GM18508 (cell line): Measurements from ENCODE around the gene SBF1.
"Not testable (repeated sequence)": the region's sequence is repeated elsewhere in the genome, so short reads cannot be mapped to it uniquely, and the experiment has no call there.

ENCODE experiments used
- ATAC-seq: cut with Tn5 transposase; IDR thresholded peaks from one replicate; pipeline ENCODE4 v1.9.1; 2021; ENCODE audit warnings: moderate number of reproducible peaks; ENCODE audit not compliant: insufficient read depth, unreplicated experiment

The SBF1 gene

DNA sequence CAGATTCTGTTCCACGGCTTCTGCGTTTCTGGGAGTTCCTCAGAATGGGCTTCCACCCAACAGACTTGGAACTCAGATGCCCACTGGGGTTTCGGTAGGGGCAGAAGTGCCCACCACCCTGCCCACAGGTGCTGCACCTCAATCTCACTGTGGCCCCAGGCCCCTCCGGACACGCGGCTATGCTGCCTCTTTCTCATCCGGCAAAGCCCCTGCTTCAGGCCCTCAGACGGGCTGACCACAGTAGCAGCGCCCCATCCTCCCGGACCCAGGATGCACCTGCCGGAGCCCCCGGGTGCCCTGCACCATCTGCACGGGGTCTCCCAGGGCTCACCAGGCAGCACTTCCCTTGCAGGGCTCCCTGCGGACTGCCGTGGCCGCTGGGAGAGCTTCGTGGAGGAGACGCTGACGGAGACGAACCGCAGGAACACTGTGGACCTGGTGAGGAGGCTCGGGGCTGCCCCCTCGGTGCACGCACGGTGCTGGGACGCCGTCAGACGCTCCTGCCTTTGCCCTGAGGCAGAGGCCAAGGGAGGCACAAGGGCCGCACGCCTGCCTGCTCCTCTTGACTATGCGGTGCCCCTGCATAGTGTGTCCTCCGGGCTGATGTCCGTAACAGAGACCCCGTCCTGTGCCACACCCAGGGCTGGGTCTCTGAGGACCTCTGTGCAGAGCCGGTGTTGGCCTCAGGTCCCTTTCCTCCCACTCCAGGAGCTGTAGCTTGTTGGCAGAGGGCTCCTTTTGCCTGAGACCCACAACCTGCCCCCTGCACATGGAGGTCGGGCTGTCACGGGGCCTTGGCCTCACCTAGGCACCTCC, 38.6 kb downstream of the SBF1 start:
- ATAC-seq: no peak

DNA sequence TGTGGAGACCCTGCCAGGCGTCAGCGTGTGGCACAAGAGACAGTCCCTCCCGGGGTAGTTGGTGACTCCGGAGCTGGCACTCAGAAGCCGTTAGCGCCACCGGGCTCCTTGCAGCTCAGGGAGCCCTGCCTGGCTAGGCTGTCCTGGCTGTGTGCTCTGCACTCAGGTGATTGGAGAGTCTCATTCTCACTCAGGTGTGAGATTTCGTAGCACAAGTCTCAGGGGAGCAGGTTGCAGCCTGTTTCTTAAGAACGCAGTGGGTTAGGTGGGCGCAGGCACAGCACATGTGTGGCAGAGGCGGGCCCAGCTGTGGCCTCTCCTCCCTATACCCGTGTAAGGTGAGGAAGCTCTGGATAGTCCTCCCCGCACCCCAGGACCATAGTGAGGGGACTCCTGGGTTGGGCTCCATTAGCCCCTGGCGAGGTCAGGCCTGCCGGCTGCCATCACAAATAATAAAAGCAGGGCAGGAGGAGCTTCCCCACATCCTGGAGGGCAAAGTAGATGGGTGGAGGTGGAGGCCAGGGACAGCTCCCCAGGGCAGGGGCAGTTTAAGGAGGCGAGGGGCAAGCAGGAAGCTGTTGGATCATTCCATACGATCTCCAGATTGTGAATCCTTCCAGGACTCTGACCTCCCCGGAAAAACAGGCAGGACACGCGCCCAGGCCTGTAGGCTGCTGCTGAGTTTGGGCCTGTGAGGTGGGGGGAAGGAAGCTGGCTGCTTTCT, 39.4 kb downstream of the SBF1 start:
- no peak for ATAC-seq

DNA sequence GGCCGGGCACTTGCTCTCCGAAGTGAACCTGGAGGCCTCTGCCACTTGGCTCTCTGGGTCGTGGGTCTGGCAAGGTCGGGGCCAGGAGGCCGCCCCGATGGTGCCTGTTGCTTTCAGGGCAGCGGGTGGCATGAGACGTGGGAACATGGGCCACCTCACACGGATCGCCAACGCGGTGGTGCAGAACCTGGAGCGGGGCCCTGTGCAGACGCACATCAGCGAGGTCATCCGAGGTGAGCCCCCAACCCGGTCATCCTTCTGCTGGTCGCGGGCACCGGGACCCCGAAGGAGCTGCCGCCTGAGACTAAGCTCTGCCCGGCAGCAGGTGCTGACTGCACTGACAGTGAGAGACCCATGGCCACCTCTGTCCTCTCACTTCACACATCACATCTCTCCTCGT, 40.0 kb downstream of the SBF1 start:
- no peak for ATAC-seq

DNA sequence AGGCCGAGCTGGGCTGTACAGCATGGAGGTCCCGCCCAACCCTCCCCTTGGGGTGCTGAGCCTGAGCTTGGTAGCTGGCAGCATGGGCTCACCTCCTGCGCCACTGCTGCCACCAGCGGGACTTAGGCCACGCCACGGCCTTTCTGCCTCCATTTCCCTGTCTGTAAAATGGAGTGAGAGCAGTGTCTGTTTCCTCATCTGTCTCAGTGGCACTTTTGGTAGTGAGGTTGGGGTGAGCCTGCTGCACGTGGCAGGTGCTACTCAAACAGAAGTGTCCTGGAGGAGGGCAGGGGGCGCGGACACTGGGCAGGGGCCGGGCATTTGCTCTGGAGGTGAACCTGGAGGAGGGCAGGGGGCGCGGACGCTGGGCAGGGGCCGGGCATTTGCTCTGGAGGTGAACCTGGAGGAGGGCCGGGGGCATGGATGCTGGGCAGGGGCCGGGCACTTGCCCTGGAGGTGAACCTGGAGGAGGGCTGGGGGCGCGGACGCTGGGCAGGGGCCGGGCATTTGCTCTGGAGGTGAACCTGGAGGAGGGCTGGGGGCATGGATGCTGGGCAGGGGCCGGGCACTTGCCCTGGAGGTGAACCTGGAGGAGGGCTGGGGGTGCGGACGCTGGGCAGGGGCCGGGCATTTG, 41.8 kb downstream of the SBF1 start:
- ATAC-seq: not testable (repeated sequence)

DNA sequence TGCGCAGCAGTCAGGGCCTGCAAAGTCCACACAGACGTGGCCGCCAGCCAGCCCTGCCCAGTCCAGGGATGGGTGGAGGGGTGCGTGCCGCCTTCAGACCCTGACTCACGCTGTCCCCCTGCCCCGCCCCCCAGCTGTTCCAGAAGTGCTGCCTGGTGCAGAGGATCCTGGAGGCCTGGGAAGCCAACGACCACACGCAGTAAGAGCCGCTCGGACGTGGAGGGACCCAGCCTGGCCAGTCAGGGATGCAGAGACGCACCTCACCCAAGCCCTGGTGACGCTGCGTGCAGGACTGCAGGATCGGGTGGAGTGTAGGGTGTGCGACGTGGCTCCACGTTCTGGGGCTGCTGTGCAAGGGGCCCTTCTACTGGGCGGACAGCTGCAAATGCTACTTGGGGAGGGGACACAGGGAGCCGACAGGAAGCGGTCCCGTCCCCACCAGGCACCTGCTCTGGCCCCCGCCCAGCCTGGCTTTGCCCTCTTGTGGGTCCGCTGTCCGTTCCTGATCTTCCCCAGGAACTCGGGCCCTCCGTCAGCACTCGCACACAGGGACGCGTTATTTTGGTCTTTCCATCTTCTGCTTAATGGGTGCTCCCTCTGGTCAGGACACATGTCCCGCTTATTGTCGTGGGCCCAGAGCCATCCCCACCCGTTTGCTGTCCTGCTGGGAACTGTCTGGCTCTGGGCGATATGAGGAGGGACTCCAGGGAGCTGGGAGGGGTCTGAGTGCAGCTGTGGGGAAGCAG, 42.5 kb downstream of the SBF1 start:
- no peak for ATAC-seq

DNA sequence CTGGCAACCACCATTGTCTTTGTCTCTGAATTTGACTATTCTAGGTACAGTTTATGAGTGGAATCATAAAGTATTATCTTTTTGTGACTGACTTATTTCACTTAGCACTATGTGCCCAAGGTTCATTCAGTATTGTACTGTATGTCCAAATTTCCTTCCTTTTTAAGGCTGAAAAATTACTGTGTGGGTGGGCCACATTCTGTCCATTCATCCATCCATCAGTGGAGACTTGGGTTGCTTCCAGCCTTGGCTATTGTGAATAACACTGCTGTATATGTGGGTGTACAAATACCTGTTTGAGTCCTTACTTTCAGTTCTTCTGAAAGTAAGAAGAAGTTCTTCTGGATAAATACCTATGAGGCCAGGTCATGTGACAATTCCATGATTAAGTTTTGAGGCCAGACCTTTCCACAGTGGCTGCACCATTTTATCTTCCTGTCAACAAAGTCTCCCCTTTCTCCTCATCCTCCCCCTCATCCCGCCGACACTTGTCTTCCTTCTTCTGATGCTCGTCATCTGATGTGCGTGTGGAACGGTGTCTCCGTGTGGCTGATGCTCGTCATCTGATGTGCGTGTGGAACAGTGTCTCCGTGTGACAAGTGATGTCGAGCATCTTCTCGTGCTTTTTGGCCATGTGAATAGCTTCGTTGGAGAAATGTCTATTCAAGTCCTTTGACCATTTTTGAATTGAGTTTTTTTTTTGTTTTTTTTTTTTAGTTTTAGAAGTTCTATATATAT, 49.5 kb downstream of the SBF1 start:
- ATAC-seq: no peak

DNA sequence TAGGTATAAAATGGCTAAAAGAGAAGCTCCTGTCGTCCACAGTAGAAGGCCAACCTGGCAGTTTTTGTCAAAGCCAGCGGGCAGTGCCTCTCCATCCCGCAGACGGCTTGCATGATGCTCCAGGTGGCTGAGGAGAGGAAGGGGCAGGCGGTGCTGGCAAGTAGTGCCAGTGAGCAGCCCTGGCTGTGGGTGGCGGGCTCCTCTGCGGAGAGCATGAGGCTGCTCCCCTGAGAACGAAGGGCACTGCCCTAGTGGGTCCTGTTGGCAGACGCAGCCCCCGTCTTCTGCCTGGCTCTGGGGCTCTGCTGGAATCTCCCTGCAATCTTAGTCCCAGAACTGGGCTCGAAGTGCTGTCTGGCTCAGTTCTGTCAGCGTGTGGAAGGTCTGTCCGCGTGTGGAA, 50.9 kb downstream of the SBF1 start:
- ATAC-seq: no peak

DNA sequence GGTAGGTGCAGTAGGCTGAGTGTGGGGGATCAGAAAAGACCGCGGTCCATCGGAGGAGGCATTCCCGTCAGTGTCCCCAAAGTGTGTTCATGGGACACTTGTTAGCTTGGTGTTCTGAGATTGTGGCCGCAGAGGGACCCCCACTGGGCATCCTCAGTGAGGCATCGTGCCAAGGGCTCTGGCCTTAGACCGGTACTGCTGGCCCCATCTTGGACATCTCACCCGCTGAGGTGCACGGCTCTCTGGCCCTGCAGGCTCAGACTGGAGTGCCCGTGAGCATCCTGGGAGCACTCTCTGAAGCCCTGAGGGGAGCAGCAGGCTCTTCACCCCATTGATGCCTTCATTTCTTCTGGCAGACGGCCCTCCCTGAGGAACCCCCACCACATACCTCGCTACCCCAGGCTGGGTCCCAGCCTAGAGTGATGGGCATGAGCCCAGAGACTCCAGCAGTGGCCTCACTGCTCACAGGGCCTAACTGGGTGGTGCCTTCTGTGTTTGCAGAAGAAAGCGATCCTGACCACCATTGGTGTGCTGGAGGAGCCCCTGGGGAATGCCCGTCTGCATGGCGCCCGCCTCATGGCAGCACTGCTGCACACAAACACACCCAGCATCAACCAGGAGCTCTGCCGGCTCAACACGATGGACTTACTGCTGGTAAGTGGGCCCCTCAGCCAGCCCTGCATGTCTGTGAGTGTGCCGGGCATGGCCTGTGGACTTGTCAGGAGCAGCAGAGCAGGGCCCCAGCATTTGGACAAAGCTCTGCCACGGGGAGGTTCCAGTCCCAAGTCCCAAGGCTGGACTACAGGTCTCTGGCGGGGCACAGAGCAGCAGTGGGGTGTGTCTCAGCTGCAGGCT, 51.6 kb downstream of the SBF1 start:
- no peak for ATAC-seq

DNA sequence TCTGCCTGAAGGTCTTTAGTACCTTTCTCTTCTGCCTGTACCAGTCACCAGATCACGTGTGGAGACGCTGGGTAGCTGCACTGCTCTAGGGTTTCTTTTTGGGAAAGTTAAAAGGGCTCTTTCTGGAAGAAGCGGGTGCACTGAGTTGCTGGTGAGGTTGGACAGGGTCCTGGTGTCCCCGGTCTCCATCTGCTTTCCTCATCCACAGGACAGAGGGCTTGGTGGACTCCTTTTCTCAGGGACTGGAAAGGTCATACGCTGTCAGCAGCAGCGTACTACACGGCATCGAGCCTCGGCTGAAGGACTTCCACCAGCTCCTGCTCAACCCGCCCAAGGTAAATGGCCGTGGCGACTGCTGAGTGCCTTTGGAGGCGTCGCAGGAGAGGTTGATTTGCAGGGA, 52.8 kb downstream of the SBF1 start:
- no peak for ATAC-seq

DNA sequence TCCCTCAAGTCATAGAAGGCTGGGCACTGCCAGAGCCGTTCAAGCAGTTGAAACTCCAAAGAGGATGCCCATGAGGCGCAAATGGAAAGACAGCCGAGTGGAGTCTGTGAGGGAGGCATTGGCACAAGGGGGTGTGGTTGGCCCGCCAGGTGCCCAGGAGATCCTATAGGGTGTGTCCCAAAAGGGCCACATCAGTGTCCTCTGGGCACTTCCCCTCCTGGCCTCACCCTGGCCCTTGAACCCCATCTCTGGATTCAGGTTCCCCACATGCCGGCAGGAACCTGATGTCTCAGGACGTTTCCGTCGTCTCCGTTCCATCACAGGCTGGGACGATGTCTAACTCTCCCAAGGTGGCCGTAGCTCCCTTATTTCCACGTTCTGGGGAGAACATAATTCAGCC, 54.3 kb downstream of the SBF1 start:
- ATAC-seq: no peak

DNA sequence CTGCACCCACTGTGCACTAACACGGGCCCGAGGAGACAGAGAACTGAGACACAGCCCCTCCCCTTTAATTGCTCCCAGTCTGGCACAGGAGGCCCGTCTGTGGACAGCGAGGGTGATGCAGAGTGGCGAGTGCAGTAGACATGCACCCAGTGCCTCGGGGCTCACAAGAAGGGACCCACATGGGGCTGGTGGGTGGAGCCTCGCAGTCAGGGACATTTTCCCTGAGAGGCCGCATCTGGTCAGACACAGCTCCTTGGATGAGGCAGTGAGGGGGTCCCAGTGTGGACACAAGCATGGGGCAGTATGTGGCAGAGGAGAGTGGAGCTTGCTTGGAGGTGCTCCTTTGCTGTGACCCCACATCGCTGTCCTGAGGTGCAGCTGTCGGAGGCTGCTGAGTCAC, 54.8 kb downstream of the SBF1 start:
- no peak for ATAC-seq

DNA sequence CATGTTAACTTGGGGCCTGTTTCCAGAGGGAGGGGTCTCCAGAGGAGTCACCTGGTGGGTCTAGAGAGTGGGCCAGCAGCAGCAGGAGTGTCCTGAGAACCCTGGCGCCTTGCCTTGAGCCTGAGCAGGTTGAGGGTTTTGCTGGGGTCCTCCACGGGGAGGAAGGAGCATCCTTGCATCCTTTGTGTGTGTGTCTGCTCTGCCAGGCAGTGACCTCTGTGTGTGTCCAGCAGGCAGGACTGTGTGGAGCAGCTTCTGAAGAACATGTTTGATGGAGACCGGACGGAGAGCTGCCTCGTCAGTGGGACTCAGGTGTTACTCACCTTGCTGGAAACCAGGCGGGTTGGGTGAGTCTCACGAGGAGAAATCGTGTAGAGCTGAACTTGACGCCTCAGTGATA, 55.7 kb downstream of the SBF1 start:
- no peak for ATAC-seq

DNA sequence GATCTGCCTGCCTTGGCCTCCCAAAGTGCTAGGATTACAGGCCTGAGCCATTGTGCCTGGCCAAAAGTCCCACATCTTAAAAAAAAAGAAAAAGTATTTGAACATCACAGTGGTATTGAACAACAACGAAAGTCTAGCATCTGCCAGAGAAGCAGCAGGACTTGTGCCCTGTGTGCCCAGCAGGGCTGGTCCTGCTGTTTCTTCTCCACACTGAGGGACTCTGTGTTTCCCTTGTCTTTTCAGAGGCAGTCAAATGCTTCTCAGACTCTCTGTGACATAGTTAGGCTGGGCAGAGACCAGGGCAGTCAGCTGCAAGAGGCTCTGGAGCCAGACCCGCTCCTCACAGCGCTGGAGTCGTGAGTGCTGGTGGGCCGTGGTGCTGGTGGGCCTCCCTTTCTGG, 56.2 kb downstream of the SBF1 start:
- no peak for ATAC-seq

DNA sequence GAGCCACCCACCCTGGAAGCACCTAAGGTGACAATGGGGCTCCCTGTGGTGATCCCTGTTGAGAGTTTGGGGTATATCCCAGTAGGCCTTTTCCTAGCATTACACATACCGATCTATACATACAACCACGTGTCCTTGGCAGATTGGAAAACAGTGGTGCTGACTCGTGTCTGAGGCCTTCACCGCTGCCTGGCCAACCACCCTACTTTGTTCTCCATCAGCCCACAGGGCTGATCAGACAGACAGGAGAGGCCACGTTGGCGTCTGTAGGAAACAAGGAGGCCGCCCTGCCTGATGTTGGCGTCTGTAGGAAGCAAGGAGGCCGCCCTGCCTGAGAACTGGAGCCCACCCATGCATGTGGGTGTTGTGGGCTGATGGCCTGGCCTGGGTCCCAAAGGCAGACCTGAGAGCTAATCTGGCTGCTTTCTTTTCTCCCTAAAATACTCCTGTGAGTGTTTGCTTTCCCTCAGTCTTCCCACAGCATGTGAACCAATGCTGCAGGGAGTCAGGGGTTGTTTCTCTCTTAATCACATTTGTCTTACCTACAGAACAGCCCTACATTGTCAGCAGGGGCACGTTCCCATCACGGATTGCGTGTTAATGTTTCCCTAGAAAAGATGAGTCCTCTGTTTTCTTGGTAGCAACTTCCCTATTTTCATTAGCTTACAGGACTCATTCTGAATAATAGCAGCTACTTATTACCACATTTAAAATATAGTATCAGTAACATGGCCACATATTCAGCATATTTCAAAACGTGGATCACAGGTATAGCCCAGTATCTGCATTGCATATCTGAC, 57.2 kb downstream of the SBF1 start:
- no peak for ATAC-seq

DNA sequence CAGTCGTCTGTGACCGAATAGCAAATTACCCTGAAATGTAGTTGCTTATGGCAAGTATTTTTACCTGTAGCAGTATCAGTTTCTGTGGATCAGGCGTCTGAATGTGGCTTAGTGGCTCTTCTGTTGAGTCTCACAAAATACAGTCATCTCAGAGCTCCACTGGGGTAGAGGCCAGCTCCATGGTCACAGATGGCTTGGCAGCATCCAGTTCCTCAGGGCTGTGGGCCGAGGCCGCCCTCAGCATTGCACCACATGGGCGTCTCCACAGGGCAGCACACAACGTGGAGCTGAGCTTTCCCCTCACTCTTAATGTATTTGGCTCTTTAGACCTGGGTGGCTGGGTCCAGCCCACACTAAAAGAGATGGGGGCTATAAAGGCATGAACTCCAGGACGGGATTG, 57.8 kb downstream of the SBF1 start:
- no peak for ATAC-seq

DNA sequence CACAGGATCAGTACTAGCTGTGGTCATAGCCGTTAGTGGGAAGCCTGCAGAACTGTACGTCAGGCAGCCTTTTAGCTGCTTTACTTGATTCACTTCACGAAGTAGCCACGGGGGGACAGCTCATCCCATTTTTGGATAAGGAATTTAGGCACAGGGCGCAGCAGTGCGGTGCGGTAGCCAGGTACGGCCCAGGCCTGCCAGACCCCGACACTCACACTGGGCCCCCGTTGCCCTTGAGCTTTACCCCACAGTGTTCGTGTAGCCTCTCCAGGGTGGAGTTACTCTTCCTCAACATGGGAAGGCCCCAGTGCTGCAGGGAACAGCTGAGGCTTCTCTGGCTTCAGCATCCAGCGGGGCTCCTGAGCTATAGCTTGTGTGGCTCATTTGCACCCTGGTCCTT, 59.4 kb downstream of the SBF1 start:
- no peak for ATAC-seq

DNA sequence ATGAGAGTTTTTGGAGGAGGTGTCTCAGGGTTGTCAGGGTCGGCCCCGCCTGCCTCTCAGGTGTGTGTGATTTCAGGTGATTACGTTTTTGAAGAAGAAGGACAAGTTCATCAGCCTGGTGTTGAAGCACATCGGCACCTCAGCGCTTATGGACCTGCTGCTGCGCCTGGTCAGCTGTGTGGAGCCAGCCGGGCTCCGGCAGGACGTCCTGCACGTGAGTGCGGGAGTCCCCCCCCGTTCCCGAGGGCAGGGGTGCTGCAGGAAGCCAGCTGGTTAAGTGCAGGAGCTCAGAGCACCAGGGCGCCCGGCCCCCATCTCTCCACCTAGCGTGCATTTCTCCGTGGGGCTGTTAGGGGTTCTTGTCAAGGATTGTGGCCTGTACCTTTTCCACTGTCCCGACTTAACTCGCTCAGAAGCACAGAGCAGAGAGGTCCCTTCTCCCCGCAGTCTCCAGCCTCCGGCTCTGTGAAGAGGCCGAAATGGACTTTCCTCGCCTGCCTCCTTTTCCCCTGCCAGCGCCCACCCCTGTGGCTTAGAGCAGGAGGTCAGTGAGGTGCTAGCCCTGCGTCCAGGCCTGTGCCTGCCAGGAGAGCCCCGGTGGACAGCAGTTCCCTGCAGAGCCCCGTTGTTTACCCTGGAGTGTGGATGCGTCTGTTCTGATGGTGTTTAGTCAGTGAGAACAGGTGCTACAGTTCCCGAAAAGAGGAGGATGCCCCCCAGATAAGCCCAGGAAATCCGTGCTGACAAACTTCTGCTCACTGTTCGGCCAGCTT, 60.2 kb downstream of the SBF1 start:
- ATAC-seq: no peak

DNA sequence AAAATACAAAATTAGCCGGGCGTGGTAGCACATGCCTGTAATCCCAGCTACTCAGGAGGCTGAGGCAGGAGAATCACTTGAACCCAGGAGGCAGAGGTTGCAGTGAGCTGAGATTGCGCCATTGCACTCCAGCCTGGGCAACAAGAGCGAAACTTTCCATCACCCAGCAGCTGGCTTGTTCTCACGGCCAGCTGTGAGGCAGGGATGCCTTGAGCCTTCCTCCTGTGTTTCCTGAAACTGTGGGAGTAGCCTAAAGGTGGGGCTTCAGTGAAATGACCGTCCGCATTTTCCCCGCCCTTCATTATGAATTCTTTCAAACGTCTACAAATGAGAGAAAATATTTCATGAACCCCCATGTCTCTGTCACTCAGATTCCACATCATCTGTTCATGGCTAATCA, 65.9 kb downstream of the SBF1 start:
- ATAC-seq: not testable (repeated sequence)
